GM21515 (cell line): ENCODE measurements around the gene CDH24.
A peak's percentile ranks its signal among the peaks of the same experiment; 100 is the strongest.
"Not testable (repeated sequence)": the region's sequence is repeated elsewhere in the genome, so short reads cannot be mapped to it uniquely, and the experiment has no call there.

Experiments used
- ATAC-seq: cut with Tn5 transposase; IDR thresholded peaks from one replicate; pipeline ENCODE4 v1.9.1; 2021; ENCODE audit not compliant: unreplicated experiment

Gene CDH24

GRCh38 chr14:23023795-23024152 is 33.5 kb downstream of the CDH24 start:
- no peak for ATAC-seq

GRCh38 chr14:23023022-23023794 is 34.1 kb downstream of the CDH24 start:
- no peak for ATAC-seq

GRCh38 chr14:23021889-23022442 is 35.4 kb downstream of the CDH24 start:
- ATAC-seq: no peak

GRCh38 chr14:23021434-23021833 is 35.9 kb downstream of the CDH24 start:
- ATAC-seq: no peak

- no peak for ATAC-seq
Measured at GRCh38 chr14:23020143-23021128, 36.9 kb downstream of the CDH24 start.

- ATAC-seq: no peak
Measured at GRCh38 chr14:23018107-23018506, 39.2 kb downstream of the CDH24 start.

- no peak for ATAC-seq
Measured at GRCh38 chr14:23017091-23017490, 40.2 kb downstream of the CDH24 start.

GRCh38 chr14:23015618-23016017 is 41.7 kb downstream of the CDH24 start:
- ATAC-seq: no peak

GRCh38 chr14:23013749-23014054 is 43.6 kb downstream of the CDH24 start:
- not testable (repeated sequence) for ATAC-seq

- no peak for ATAC-seq
Measured at GRCh38 chr14:23013054-23013748, 44.1 kb downstream of the CDH24 start.

- ATAC-seq: peak; percentile 39
Measured at GRCh38 chr14:23009939-23010726, 47.2 kb downstream of the CDH24 start, which contains the start of gene C14orf93. Gene C14orf93, minus strand, starts transcription at chr14:23010143. Its CDS starts 11,120 bp downstream, at chr14:22999023.

GRCh38 chr14:23009483-23009938 is 47.8 kb downstream of the CDH24 start:
- no peak for ATAC-seq

GRCh38 chr14:23008831-23009230 is 48.5 kb downstream of the CDH24 start:
- no peak for ATAC-seq

GRCh38 chr14:23006544-23007419 is 50.5 kb downstream of the CDH24 start:
- ATAC-seq: peak; percentile 88

- ATAC-seq: no peak
Measured at GRCh38 chr14:23006188-23006534, 51.2 kb downstream of the CDH24 start.

GRCh38 chr14:23005451-23006187 is 51.7 kb downstream of the CDH24 start:
- no peak for ATAC-seq

GRCh38 chr14:23004274-23004673 is 53.0 kb downstream of the CDH24 start:
- not testable (repeated sequence) for ATAC-seq

- ATAC-seq: no peak
Measured at GRCh38 chr14:23002592-23002991, 54.7 kb downstream of the CDH24 start.

- no peak for ATAC-seq
Measured at GRCh38 chr14:23000860-23001259, 56.5 kb downstream of the CDH24 start.
